AG08395 (cell line): ENCODE data around the gene NUTM2F.
"Not testable (repeated sequence)": the region's sequence is repeated elsewhere in the genome, so short reads cannot be mapped to it uniquely, and the experiment has no call there.

Source experiments
- DNase-seq: peaks from one replicate; pipeline ENCODE4 v3.0.0; 2012; ENCODE audit warnings: mixed read lengths, low spot score

The NUTM2F gene

DNA sequence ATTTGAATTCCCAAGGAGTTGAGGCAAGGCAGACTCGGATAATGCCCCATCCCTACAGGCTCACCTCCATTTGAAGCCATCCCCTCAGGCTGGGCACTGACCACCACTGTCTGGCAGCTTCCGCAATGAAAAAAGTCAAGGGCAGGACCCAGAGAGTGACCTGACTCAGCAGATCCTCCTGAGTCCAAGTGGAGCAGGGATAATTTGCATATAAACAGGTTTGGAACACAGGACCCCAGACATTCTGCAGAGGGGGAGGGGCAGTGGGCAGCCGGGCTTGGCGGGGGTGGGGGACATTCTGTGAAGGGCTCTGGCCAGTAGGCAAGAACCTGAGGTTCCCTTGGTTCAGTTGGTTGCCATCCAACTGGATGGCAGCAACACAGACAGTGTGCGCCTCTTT, at the start of gene NUTM2F:
TSS of gene NUTM2F (minus strand) at position 101 of the 400 bp plus-strand sequence. CDS start at position 80, 21 bp downstream.
- DNase-seq = not testable (repeated sequence)

DNA sequence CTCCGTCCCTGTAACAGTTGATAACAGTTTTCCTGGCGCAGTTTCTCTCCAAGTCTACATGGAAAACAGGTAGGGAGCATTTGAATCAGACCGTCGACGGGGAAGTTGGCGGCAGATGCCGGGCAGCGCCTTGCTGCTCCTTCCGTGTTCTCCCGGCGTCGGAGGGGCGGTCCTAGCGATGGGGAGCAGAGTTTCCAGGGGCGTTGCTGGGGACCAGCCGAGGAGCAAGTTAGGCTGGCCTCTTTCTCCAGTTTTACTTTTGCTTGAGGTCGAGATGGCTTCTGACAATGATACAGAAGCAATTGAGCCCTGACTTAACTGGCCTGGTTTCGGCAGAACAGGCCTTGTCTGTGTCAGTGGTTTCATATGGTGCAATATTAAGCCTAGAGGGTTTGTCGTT, 46.8 kb upstream of the NUTM2F start:
- DNase-seq = not testable (repeated sequence)

- DNase-seq = peak; percentile 80
Measured at GRCh38 chr9:94374176-94375056, 46.0 kb upstream of the NUTM2F start.

- not testable (repeated sequence) for DNase-seq
Measured at GRCh38 chr9:94373779-94374175, 45.3 kb upstream of the NUTM2F start.

DNA sequence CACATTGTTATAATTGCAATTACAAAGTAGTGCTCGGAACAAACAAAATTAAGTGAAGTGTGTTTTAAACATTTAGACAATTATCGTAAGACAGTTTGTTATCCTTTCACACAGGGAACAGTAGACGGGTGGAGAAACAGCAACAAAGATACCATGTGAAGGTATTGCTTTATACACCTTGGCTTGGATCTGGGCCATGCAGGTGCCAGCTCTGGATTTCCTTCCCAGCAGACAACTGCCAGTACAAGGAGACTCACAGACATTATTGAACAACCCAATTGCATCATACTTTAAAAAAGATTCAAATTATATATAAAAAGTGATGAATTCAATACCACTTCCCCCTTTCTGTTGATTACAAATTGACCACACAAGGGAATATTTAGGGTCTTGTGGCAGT, 41.8 kb upstream of the NUTM2F start:
- not testable (repeated sequence) for DNase-seq

- DNase-seq = not testable (repeated sequence)
Measured at GRCh38 chr9:94364093-94364614, 35.7 kb upstream of the NUTM2F start.

- not testable (repeated sequence) for DNase-seq
Measured at GRCh38 chr9:94357158-94357557, 28.7 kb upstream of the NUTM2F start.

- DNase-seq = not testable (repeated sequence)
Measured at GRCh38 chr9:94351901-94352723, 23.7 kb upstream of the NUTM2F start.

- DNase-seq = not testable (repeated sequence)
Measured at GRCh38 chr9:94348754-94349153, 20.3 kb upstream of the NUTM2F start.

DNA sequence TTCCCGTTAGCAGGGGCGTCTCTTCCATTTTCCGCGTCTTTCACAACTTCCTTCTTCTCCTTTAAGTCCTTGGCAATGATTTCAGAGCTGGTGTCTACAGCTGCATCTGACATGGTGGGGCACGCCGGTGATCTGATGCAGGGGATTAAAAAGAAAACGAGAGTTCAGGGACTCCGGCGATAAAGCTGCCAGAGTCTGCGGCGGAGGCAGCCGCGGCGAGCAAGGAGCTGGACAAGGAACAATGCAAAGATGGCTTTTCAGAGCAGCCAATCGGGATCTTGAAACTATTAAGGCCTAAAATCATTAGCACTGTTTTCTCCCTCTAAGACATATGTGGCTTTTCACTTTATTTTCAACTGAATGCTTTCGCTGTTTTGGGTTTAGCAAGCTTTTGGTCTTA, 19.0 kb upstream of the NUTM2F start:
- not testable (repeated sequence) for DNase-seq

- DNase-seq = not testable (repeated sequence)
Measured at GRCh38 chr9:94341703-94342102, 13.3 kb upstream of the NUTM2F start.

DNA sequence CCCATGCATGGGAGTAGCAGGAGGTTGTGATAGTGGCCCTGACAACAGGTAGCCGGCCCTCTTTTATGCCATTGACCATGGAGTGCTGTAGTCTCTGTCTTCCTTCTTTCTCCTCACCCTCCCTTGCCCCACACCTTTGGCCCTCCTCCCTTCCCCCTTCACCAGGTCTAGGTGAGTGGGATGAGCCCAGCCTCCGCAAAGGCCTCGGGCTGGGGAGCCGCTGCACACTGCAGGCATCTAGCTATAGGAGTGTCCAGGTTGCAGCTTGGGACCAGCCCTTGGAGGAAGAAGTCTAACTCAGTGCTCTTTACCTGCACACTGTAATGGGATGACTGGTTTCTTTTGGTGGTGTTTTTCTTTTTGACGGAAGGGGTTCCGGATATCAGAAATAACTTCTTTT, 12.3 kb upstream of the NUTM2F start:
- not testable (repeated sequence) for DNase-seq

DNA sequence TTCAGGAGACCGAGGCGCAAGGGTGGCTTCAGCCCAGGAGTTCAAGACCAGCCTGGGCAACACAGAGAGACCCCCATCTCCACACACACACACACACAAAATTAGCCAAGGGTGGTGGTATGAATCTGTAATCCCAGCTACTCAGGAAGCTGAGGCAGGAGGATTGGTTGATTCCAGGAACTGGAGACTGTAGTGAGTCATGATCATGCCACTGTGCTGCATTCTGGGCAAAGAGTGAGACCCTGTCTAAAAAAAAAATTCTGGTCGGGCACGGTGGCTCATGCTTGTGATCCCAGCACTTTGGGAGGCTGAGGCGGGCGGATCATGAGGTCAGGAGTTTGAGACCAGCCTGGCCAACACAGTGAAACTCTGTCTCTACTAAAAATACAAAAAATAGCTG, 11.2 kb upstream of the NUTM2F start:
- DNase-seq = not testable (repeated sequence)

GRCh38 chr9:94338723-94339122, 10.3 kb upstream of the NUTM2F start:
- DNase-seq = not testable (repeated sequence)

- not testable (repeated sequence) for DNase-seq
Measured at GRCh38 chr9:94336445-94336844, 8.0 kb upstream of the NUTM2F start.

GRCh38 chr9:94325583-94325982, 2.9 kb downstream of the NUTM2F start:
- not testable (repeated sequence) for DNase-seq

- not testable (repeated sequence) for DNase-seq
Measured at GRCh38 chr9:94323153-94323798, 5.2 kb downstream of the NUTM2F start.

GRCh38 chr9:94322342-94322940, 6.0 kb downstream of the NUTM2F start:
- DNase-seq = not testable (repeated sequence)

DNA sequence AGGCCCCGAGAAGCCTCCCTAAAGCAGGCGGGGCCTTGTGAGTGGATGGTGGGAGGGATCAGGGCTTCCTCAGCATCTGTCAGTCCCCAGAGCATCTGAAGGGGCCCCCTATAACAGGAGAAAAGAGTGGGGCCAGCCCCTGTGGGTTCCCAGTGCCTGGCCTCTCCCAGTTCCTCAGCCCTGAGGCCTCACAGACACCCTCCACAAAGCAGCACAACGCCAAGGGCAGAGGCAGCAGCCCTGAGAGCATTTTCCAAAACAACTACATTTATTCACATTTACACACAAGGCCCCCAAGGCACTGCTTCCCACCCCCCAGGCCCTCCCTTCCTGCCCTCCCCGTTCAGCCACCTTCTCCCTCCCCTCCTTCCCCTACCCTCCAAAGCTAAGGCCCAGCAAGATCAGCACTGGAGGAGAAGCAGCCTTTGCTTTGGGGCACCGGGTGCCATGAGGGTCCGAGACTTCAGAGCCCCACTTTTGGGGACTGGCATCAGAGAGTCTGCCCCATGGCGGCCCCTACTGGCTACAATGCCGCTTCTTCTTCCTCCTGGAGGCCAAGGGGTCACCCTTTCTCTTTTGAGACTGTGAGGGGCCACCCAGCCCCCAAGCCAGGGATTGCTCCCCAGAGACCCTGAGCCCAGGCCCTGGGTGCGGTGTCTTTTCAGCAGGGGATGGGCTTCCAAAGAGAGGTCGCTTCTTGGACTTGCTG, 10.3 kb downstream of the NUTM2F start:
- DNase-seq = not testable (repeated sequence)

DNA sequence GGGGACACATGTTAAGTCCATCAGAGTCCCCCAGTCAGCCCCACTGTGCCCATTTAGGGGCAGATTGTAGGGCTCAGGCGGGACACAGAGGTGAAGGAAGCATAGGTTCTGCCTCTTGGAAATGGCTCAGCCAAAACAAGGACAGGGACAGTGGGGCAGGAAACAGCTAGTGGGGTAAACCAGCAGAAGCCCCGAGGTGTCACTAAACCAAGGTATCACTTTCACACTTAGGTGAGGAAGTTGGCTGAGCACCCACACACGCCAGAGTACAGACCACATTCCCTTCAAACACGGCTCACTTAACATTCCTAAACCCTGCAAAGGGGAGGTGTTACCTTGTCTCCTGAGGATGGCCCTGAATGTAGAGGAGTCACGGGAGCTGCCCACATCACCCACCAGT, 12.2 kb downstream of the NUTM2F start:
- not testable (repeated sequence) for DNase-seq
